KMS-11 (cell line): ENCODE results near the gene CPSF4L.

Experiments
- H2AFZ ChIP-seq: fragments of 200-600 bp; sonication (generic); 2 replicates; pipeline ENCODE4 v1.6.1; 2016; ENCODE audit warnings: antibody characterized with exemption, mixed run types, low read depth
- H3K27ac ChIP-seq: fragments of 200-600 bp; sonication (generic); 2 replicates; pipeline ENCODE4 v1.6.1; 2016; ENCODE audit warnings: mild to moderate bottlenecking, mixed run types
- H3K27me3 ChIP-seq: fragments of 200-600 bp; sonication (generic); 2 replicates; pipeline ENCODE4 v1.6.1; 2017; ENCODE audit warnings: mild to moderate bottlenecking, low read depth, mixed run types, moderate library complexity; ENCODE audit not compliant: insufficient read depth
- H3K36me3 ChIP-seq: fragments of 200-600 bp; sonication (generic); 2 replicates; pipeline ENCODE4 v1.6.1; 2017; ENCODE audit warnings: mild to moderate bottlenecking, mixed run types; ENCODE audit not compliant: insufficient read depth
- H3K4me1 ChIP-seq: fragments of 200-600 bp; sonication (generic); 2 replicates; pipeline ENCODE4 v1.6.1; 2016; ENCODE audit warnings: mild to moderate bottlenecking, low read depth, mixed run types; ENCODE audit not compliant: poor library complexity, severe bottlenecking
- H3K4me2 ChIP-seq: fragments of 200-600 bp; sonication (generic); 2 replicates; pipeline ENCODE4 v1.7.0; 2016; ENCODE audit warnings: mild to moderate bottlenecking, mixed run types
- H3K4me3 ChIP-seq: fragments of 200-600 bp; sonication (generic); IDR thresholded peaks from 2 replicates; pipeline ENCODE4 v1.6.1; 2017; ENCODE audit warnings: low read depth, low read length, mixed read lengths; ENCODE audit not compliant: insufficient read depth
- H3K79me2 ChIP-seq: fragments of 200-600 bp; sonication (generic); 2 replicates; pipeline ENCODE4 v1.6.1; 2016; ENCODE audit warnings: low read depth, mixed run types; ENCODE audit not compliant: insufficient read depth
- H3K9ac ChIP-seq: fragments of 200-600 bp; sonication (generic); 2 replicates; pipeline ENCODE4 v1.6.1; 2016; ENCODE audit warnings: mild to moderate bottlenecking, mixed run types
- H4K20me1 ChIP-seq: fragments of 200-600 bp; sonication (generic); 2 replicates; pipeline ENCODE4 v1.6.1; 2016; ENCODE audit warnings: mild to moderate bottlenecking, mixed run types; ENCODE audit not compliant: insufficient read depth
- TF ChIP-seq, protein P1 (sequence below): fragments of 200-600 bp; sonication (generic); conservative IDR thresholded peaks from 2 replicates; pipeline ENCODE4 v1.6.1; 2017; ENCODE audit warnings: low read depth, mild to moderate bottlenecking, antibody characterized with exemption, low read length, moderate library complexity, mixed read lengths

CPSF4L gene

DNA sequence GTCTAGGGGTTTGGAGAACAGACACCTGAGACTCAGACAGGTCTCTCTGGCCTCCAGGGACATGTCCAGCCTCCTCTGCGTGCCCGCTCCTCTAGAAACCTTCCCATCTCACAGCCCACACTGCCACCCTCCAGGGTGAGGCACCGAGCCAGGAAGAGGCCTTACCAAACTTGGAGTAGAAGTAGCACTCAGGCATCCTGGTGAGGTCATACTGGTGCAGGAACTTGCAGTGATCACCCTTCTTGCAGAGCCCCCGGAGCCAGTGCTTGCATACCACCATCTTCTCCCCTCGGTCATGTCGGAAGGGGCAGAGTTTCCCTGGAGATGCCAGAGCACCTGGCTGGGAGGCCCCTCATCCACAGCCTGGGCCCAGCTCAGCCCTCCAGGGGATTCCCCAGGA lies 4.2 kb downstream of the CPSF4L start:
- Histone ChIP-seq H3K79me2 (no peaks in the 10 kb centered on the region), H3K9ac (no peak overlapping the region)
- TF ChIP-seq, protein P1, sequence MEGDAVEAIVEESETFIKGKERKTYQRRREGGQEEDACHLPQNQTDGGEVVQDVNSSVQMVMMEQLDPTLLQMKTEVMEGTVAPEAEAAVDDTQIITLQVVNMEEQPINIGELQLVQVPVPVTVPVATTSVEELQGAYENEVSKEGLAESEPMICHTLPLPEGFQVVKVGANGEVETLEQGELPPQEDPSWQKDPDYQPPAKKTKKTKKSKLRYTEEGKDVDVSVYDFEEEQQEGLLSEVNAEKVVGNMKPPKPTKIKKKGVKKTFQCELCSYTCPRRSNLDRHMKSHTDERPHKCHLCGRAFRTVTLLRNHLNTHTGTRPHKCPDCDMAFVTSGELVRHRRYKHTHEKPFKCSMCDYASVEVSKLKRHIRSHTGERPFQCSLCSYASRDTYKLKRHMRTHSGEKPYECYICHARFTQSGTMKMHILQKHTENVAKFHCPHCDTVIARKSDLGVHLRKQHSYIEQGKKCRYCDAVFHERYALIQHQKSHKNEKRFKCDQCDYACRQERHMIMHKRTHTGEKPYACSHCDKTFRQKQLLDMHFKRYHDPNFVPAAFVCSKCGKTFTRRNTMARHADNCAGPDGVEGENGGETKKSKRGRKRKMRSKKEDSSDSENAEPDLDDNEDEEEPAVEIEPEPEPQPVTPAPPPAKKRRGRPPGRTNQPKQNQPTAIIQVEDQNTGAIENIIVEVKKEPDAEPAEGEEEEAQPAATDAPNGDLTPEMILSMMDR: no peak

DNA sequence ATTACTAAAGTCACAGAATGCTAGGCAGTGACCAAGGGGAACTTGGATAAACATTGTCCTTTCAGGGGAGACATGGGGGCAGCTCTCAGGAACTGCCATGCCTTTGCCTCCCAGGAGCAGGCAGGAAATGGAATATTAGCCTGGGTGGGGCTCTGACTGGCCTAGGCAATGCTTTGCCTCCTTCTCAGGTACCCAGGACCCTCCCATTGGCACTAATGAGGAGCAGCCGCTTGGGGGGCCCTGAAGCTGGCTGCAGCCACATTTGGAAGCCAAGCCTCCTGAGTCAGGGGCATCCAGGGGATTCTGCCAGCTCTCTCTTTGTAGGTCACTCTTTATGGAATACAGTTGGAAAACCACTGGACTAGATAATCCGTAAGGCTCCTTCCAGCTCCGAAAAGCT lies 5.5 kb downstream of the CPSF4L start:
- no peaks in the 10 kb centered on the region for H3K4me1 ChIP-seq
- H3K9ac ChIP-seq: no peak overlapping the region
- no peak overlapping the region for H3K4me3 ChIP-seq
- TF ChIP-seq, protein P1: no peak
- H3K79me2 ChIP-seq: no peaks in the 10 kb centered on the region
- no peaks in the 10 kb centered on the region for H3K27me3 ChIP-seq
- no peaks in the 10 kb centered on the region for H3K36me3 ChIP-seq
- no peak overlapping the region for H3K4me2 ChIP-seq
- H4K20me1 ChIP-seq: no peaks in the 10 kb centered on the region
- no peak overlapping the region for H3K27ac ChIP-seq
- no peak overlapping the region for H2AFZ ChIP-seq

More for the DNA sequence above, 4.2 kb downstream of the CPSF4L start:
- no peaks in the 10 kb centered on the region for H3K4me1 ChIP-seq
- no peak overlapping the region for H3K4me3 ChIP-seq
- no peaks in the 10 kb centered on the region for H4K20me1 ChIP-seq
- H2AFZ ChIP-seq: no peak overlapping the region
- H3K36me3 ChIP-seq: no peaks in the 10 kb centered on the region
- H3K4me2 ChIP-seq: no peak overlapping the region
- no peaks in the 10 kb centered on the region for H3K27me3 ChIP-seq
- no peak overlapping the region for H3K27ac ChIP-seq

DNA sequence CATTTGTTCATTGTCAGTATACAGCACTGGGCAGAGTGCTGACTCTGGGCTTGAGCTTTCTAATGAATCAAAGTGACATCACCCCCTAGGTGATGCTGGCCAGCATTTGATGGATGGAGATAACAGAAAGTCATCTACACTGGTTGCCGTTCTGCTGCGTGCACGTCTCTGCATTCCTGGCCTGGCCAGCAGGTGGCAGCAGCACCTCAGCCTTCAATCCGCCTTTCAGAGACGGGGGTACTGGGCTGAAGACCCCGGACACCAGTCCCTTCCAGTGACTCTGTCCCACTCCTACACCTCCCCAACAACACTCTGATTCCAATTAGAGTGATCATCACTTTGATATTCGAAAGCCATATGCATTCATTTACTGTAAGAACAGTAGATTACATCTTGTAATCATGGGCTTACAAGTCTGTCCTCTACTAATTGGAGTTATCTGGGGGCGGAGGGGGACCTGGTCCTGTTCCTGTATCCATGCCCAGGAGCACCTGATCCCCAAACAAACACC lies 6.0 kb downstream of the CPSF4L start:
- no peaks in the 10 kb centered on the region for H4K20me1 ChIP-seq
- no peak overlapping the region for H3K4me2 ChIP-seq
- H3K36me3 ChIP-seq: no peaks in the 10 kb centered on the region
- no peaks in the 10 kb centered on the region for H3K27me3 ChIP-seq
- no peaks in the 10 kb centered on the region for H3K79me2 ChIP-seq
- H2AFZ ChIP-seq: no peak overlapping the region
- H3K27ac ChIP-seq: no peak overlapping the region
- H3K4me3 ChIP-seq: no peak overlapping the region
- no peak overlapping the region for H3K9ac ChIP-seq
- H3K4me1 ChIP-seq: no peaks in the 10 kb centered on the region
- TF ChIP-seq, protein P1: peak; percentile 99

DNA sequence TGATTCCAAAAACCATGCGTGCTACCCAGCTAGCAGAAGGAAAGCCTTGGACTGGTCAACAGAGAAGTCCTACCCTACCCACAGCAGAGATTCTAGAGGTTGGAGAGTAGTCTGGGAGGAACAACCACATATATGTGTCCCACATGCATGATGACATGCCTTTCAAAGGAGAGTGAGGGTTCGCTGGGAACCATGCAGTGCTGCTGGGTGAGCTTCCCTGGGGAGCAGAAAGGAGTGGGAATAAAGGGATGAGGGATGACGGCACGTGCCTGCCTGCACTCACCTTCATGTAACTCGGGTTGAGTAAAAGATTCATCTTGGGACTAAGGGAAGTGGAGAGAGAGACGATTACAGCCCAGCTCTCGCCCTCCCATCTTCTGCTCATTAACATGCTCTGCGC lies 9.8 kb downstream of the CPSF4L start:
- Histone ChIP-seq H3K27ac (no peak overlapping the region), H3K4me1 (no peaks in the 10 kb centered on the region), H3K4me3 (no peak overlapping the region), H3K4me2 (no peak overlapping the region), H2AFZ (no peak overlapping the region), H4K20me1 (no peaks in the 10 kb centered on the region), H3K36me3 (no peaks in the 10 kb centered on the region), H3K27me3 (no peaks in the 10 kb centered on the region), H3K79me2 (no peaks in the 10 kb centered on the region), H3K9ac (no peak overlapping the region)
- TF ChIP-seq, protein P1: no peak
